ENCODE measurements around the gene ADCY5.

The ADCY5 gene

GRCh38 chr3:123429362-123430125 is 19.3 kb downstream of the ADCY5 start:
- H3K27me3 ChIP-seq (ENCODE audit: insufficient read depth, low read length), result peaks cover 87% of the 10 kb centered on the region
- no peaks in the 10 kb centered on the region for H3K4me1 ChIP-seq (ENCODE audit: control insufficient read depth, insufficient read depth, low read length, unreplicated experiment)

DNA sequence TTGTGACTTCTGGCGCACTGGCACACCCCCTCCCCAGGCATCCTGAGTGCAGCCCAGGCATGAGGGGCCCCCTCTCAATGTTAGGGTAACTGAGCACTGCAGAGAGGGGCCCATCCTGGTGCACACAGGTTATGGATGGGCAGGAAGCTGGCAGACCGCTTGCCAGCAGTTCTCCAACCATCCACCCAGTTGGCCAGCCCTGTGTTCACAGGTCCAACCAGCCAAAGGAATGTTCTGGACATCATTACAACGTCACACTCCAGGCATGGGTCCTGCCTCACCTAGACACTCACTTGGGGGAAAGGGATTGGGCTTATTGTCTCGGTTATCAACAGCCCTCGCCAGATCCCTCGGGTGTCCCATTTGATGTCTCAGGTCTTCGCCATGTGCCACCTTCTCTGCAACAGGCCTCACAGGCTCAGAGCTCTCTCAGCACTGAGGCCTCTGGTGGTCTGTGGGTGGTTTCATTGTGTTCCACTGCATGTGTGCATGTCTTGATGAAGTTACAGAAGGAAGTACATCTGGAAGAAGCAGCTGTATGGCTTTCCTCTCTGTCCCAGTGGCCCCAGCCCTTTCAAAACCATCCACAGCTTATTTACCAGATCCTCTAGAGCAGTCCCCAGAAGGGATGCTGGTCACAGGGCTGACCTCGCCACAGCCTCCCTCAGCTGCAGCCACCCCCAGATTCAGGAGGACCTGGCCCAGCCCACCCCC is 23.7 kb downstream of the ADCY5 start:
- H3K27ac ChIP-seq (ENCODE audit: low read depth, low read length), result no peak overlapping the region
- peaks cover 81% of the 10 kb centered on the region for H3K27me3 ChIP-seq (ENCODE audit: insufficient read depth, low read length)
- H3K4me3 ChIP-seq (ENCODE audit: low read depth, low read length), result no peak overlapping the region
- H2AFZ ChIP-seq (ENCODE audit: low read length, unreplicated experiment), result no peak overlapping the region
- no peaks in the 10 kb centered on the region for H3K4me1 ChIP-seq (ENCODE audit: control insufficient read depth, insufficient read depth, low read length, unreplicated experiment)
- no peaks in the 10 kb centered on the region for H3K36me3 ChIP-seq (ENCODE audit: insufficient read depth, low read length)
- H3K79me2 ChIP-seq (ENCODE audit: control insufficient read depth, insufficient read depth, low read length, unreplicated experiment), result no peaks in the 10 kb centered on the region

More at GRCh38 chr3:123429362-123430125, 19.3 kb downstream of the ADCY5 start:
- no peak overlapping the region for H2AFZ ChIP-seq (ENCODE audit: low read length, unreplicated experiment)
- no peak overlapping the region for H3K4me3 ChIP-seq (ENCODE audit: low read depth, low read length)
- no peaks in the 10 kb centered on the region for H3K36me3 ChIP-seq (ENCODE audit: insufficient read depth, low read length)
- H3K27ac ChIP-seq (ENCODE audit: low read depth, low read length), result no peak overlapping the region
- H3K79me2 ChIP-seq (ENCODE audit: control insufficient read depth, insufficient read depth, low read length, unreplicated experiment), result no peaks in the 10 kb centered on the region

- H3K4me1 ChIP-seq (ENCODE audit: control insufficient read depth, insufficient read depth, low read length, unreplicated experiment), result no peaks in the 10 kb centered on the region
Measured at GRCh38 chr3:123424321-123424998, 24.4 kb downstream of the ADCY5 start.

GRCh38 chr3:123423806-123424205 is 25.1 kb downstream of the ADCY5 start:
- Histone ChIP-seq H3K27ac (ENCODE audit: low read depth, low read length) (no peak overlapping the region), H3K79me2 (ENCODE audit: control insufficient read depth, insufficient read depth, low read length, unreplicated experiment) (no peaks in the 10 kb centered on the region), H3K27me3 (ENCODE audit: insufficient read depth, low read length) (peaks cover 73% of the 10 kb centered on the region), H2AFZ (ENCODE audit: low read length, unreplicated experiment) (no peak overlapping the region), H3K36me3 (ENCODE audit: insufficient read depth, low read length) (no peaks in the 10 kb centered on the region), H3K4me1 (ENCODE audit: control insufficient read depth, insufficient read depth, low read length, unreplicated experiment) (no peaks in the 10 kb centered on the region), H3K4me3 (ENCODE audit: low read depth, low read length) (no peak overlapping the region)

More at GRCh38 chr3:123424321-123424998, 24.4 kb downstream of the ADCY5 start:
- no peak overlapping the region for H2AFZ ChIP-seq (ENCODE audit: low read length, unreplicated experiment)
- H3K36me3 ChIP-seq (ENCODE audit: insufficient read depth, low read length), result no peaks in the 10 kb centered on the region
- peaks cover 79% of the 10 kb centered on the region for H3K27me3 ChIP-seq (ENCODE audit: insufficient read depth, low read length)
- H3K4me3 ChIP-seq (ENCODE audit: low read depth, low read length), result no peak overlapping the region
- no peak overlapping the region for H3K27ac ChIP-seq (ENCODE audit: low read depth, low read length)
- no peaks in the 10 kb centered on the region for H3K79me2 ChIP-seq (ENCODE audit: control insufficient read depth, insufficient read depth, low read length, unreplicated experiment)

DNA sequence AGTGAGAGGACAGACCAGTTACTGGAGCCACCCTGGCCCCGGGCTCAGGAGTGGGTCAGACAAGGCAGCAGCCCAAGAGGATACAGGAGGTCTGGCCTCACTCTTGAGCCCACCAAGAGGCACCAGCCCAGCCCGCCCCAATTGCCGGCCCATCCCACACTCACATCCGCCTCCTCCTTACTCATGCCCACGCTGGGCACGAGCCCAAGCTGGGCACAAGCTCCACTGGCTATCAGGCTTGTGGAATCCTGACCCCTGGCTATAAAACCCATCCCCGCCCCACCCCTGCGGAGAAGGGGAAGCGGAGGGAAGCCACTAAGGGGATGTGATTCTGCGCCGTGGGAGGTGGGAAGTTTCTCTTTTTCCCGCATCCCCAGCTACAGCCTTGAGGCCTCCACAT is 25.9 kb downstream of the ADCY5 start:
- no peak overlapping the region for H3K4me3 ChIP-seq (ENCODE audit: low read depth, low read length)
- no peaks in the 10 kb centered on the region for H3K79me2 ChIP-seq (ENCODE audit: control insufficient read depth, insufficient read depth, low read length, unreplicated experiment)
- no peak overlapping the region for H2AFZ ChIP-seq (ENCODE audit: low read length, unreplicated experiment)
- peaks cover 73% of the 10 kb centered on the region for H3K27me3 ChIP-seq (ENCODE audit: insufficient read depth, low read length)
- no peaks in the 10 kb centered on the region for H3K36me3 ChIP-seq (ENCODE audit: insufficient read depth, low read length)
- no peak overlapping the region for H3K27ac ChIP-seq (ENCODE audit: low read depth, low read length)
- H3K4me1 ChIP-seq (ENCODE audit: control insufficient read depth, insufficient read depth, low read length, unreplicated experiment), result no peaks in the 10 kb centered on the region

GRCh38 chr3:123422457-123422856 is 26.4 kb downstream of the ADCY5 start:
- no peak overlapping the region for H3K4me3 ChIP-seq (ENCODE audit: low read depth, low read length)
- H3K36me3 ChIP-seq (ENCODE audit: insufficient read depth, low read length), result no peaks in the 10 kb centered on the region
- peaks cover 70% of the 10 kb centered on the region for H3K27me3 ChIP-seq (ENCODE audit: insufficient read depth, low read length)
- no peak overlapping the region for H3K27ac ChIP-seq (ENCODE audit: low read depth, low read length)
- H3K79me2 ChIP-seq (ENCODE audit: control insufficient read depth, insufficient read depth, low read length, unreplicated experiment), result no peaks in the 10 kb centered on the region
- no peak overlapping the region for H2AFZ ChIP-seq (ENCODE audit: low read length, unreplicated experiment)
- no peaks in the 10 kb centered on the region for H3K4me1 ChIP-seq (ENCODE audit: control insufficient read depth, insufficient read depth, low read length, unreplicated experiment)

DNA sequence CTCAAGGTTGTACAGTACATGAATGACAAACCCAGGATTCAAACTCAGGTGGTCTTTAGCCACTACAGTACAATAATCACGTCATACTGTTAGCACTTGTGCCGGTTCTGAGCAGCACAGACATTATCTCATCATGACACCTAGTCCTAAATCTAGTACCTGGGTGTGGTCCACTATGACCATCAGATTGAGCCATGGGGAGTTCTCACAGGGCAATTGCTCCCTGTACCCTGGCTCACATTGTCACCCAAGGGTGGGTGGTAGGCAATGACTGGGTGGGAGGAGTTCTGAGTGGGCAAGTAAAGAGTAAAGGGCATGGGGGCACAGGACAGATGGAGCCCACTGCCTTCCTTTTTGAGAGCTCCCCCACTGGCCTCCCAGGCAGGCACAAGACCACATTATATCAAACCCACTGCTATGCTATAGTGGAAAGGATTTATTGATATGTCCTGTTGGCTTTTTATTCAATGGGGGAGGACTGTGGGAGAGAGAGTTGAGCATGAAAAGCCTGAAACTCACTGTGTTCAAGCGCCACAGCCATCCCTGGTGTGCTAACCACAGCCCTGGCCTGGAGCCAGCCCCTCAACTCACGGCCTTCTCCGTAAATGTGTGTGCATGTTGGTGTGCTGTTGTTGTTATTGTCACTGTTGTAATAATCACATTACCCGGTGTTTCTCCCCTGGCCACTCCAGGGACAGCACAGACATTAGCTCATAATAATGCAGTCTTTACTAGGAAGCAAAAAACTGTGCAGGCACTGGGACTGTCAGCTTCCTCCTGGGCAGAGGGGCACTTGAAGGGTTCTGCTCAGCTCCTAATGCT is 27.3 kb downstream of the ADCY5 start:
- H3K27ac ChIP-seq (ENCODE audit: low read depth, low read length), result no peak overlapping the region
- no peaks in the 10 kb centered on the region for H3K79me2 ChIP-seq (ENCODE audit: control insufficient read depth, insufficient read depth, low read length, unreplicated experiment)
- H3K36me3 ChIP-seq (ENCODE audit: insufficient read depth, low read length), result no peaks in the 10 kb centered on the region
- no peak overlapping the region for H3K4me3 ChIP-seq (ENCODE audit: low read depth, low read length)
- no peak overlapping the region for H2AFZ ChIP-seq (ENCODE audit: low read length, unreplicated experiment)
- H3K4me1 ChIP-seq (ENCODE audit: control insufficient read depth, insufficient read depth, low read length, unreplicated experiment), result no peaks in the 10 kb centered on the region
- H3K27me3 ChIP-seq (ENCODE audit: insufficient read depth, low read length), result peaks cover 69% of the 10 kb centered on the region

DNA sequence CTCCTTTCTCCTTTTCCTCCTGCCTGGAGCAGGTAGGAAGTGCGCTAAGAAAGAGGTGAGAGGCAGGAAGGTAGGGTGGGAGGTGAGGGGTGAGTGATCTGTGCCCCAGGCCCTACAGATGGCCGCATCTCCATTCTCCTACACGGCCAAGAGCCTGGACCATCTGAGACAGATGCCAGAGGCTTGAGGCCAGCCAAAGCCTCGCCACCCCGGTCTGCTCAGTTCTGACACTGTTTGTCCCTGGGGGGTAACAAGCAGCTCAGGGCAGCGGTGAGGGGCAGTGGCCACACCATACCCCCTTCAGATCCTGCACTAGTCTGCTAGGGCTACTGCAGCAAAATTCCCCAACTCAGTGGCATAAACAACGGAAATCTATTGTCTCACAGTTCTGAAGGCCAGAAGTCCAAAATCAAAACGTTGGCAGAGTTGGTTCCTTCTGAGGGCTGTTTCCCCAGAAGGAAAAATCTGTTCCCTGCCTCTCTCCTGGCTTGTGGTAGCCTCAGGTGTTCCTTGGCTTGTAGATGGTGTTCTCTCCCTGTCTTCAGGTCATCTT is 28.4 kb downstream of the ADCY5 start:
- Histone ChIP-seq H3K79me2 (ENCODE audit: control insufficient read depth, insufficient read depth, low read length, unreplicated experiment) (no peaks in the 10 kb centered on the region), H3K36me3 (ENCODE audit: insufficient read depth, low read length) (no peaks in the 10 kb centered on the region), H2AFZ (ENCODE audit: low read length, unreplicated experiment) (no peak overlapping the region), H3K27me3 (ENCODE audit: insufficient read depth, low read length) (peaks cover 72% of the 10 kb centered on the region), H3K4me3 (ENCODE audit: low read depth, low read length) (no peak overlapping the region), H3K4me1 (ENCODE audit: control insufficient read depth, insufficient read depth, low read length, unreplicated experiment) (no peaks in the 10 kb centered on the region), H3K27ac (ENCODE audit: low read depth, low read length) (no peak overlapping the region)

DNA sequence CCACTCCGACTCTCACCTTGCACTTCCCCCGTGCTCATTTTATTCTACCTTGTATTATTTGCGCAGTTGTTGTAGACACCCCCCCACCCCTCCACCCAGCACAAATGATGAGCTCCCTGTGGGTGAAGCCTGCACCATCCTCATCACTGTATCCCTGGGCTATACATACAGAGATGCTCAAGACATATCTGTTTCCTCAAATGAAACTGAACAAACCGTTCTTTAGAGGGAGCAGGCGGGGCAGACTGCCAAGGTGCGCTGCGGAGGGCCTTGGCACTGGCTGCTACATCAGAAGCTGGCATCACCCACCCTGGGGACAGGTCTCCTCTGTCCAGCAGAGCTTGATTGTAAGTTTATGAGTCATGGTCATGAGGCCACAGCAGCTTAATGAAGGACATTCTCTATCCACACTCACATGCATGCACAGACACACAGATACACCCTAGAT is 29.0 kb downstream of the ADCY5 start:
- Histone ChIP-seq H3K27me3 (ENCODE audit: insufficient read depth, low read length) (peaks cover 74% of the 10 kb centered on the region), H3K79me2 (ENCODE audit: control insufficient read depth, insufficient read depth, low read length, unreplicated experiment) (no peaks in the 10 kb centered on the region), H3K27ac (ENCODE audit: low read depth, low read length) (no peak overlapping the region), H3K4me3 (ENCODE audit: low read depth, low read length) (no peak overlapping the region), H3K4me1 (ENCODE audit: control insufficient read depth, insufficient read depth, low read length, unreplicated experiment) (no peaks in the 10 kb centered on the region), H3K36me3 (ENCODE audit: insufficient read depth, low read length) (no peaks in the 10 kb centered on the region), H2AFZ (ENCODE audit: low read length, unreplicated experiment) (no peak overlapping the region)

Data from ACC112 (cell line).